Hepatocyte (in vitro differentiated cells): ENCODE results near the gene WDR12. TPM values are rescaled to one million over a fixed set of nuclear protein-coding genes. Genes with fewer than 3 reads are reported as not detected.

ENCODE experiments used
- DNase-seq: peaks from one replicate; pipeline ENCODE4 v3.0.0-alpha.2; 2016; ENCODE audit warnings: low spot score
- H2AFZ ChIP-seq: fragments of 200-600 bp; sonication (generic); 2 replicates; pipeline ENCODE4 v1.6.0; 2016; ENCODE audit warnings: antibody characterized with exemption, mild to moderate bottlenecking
- H3K27ac ChIP-seq: fragments of 200-600 bp; sonication (generic); 2 replicates; pipeline ENCODE4 v1.5.1; 2016; ENCODE audit warnings: mild to moderate bottlenecking
- H3K27me3 ChIP-seq: fragments of 200-600 bp; sonication (generic); 2 replicates; pipeline ENCODE4 v1.6.1; 2016
- H3K36me3 ChIP-seq: fragments of 200-600 bp; sonication (generic); replicated peaks from 2 replicates; pipeline ENCODE4 v1.5.1; 2016; ENCODE audit warnings: low read depth; ENCODE audit not compliant: insufficient read depth
- H3K4me1 ChIP-seq: fragments of 200-600 bp; sonication (generic); 2 replicates; pipeline ENCODE4 v1.5.1; 2016; ENCODE audit warnings: mild to moderate bottlenecking, moderate library complexity; ENCODE audit not compliant: insufficient read depth
- H3K4me2 ChIP-seq: fragments of 200-600 bp; sonication (generic); 2 replicates; pipeline ENCODE4 v1.6.0; 2016
- H3K4me3 ChIP-seq: fragments of 200-600 bp; sonication (generic); 2 replicates; pipeline ENCODE4 v1.5.1; 2016; ENCODE audit warnings: mild to moderate bottlenecking
- H3K79me2 ChIP-seq: fragments of 200-600 bp; sonication (generic); 2 replicates; pipeline ENCODE4 v1.6.0; 2017; ENCODE audit warnings: mild to moderate bottlenecking
- H3K9me2 ChIP-seq: fragments of 200-600 bp; sonication (generic); replicated peaks from 2 replicates; pipeline ENCODE4 v1.6.0; 2017; ENCODE audit warnings: mild to moderate bottlenecking; ENCODE audit not compliant: insufficient read depth
- H3K9me3 ChIP-seq: fragments of 200-600 bp; sonication (generic); 2 replicates; pipeline ENCODE4 v1.5.1; 2016; ENCODE audit warnings: low read depth, mild to moderate bottlenecking
- H4K20me1 ChIP-seq: fragments of 200-600 bp; sonication (generic); 2 replicates; pipeline ENCODE4 v1.6.0; 2016; ENCODE audit warnings: mild to moderate bottlenecking; ENCODE audit not compliant: insufficient read depth, poor library complexity, severe bottlenecking
- EZH2 ChIP-seq: fragments of 200-600 bp; sonication (generic); IDR thresholded peaks from 2 replicates; pipeline ENCODE4 v1.6.1; 2016; ENCODE audit warnings: antibody characterized with exemption, mild to moderate bottlenecking, borderline replicate concordance
- EZH2phosphoT487 ChIP-seq: fragments of 200-600 bp; sonication (generic); IDR thresholded peaks from one replicate; pipeline ENCODE4 v1.6.1; 2018; ENCODE audit warnings: antibody characterized with exemption, mild to moderate bottlenecking, low read depth, moderate library complexity; ENCODE audit not compliant: unreplicated experiment, severe bottlenecking
- WGBS: methylation state at CpG from one replicate; pipeline ENCODE4 v1.1.6; 2016; ENCODE audit warnings: low lambda C conversion rate; ENCODE audit errors: missing lambda C conversion rate; 5-methylcytosine and 5-hydroxymethylcytosine counted together
- polyA plus RNA-seq: library from polyadenylated mRNA; unstranded; fragments of >200 nt; fragmentation: Nextera tagmentation; extraction: Ambion mirVana; gene quantifications from 2 replicates; pipeline ENCODE4 v1.2.1, GENCODE V29; 2016
- total RNA-seq: library from RNA; depleted of rRNA; stranded (reverse); fragments of >200 nt; gene quantifications from 2 replicates; pipeline ENCODE4 v1.2.3, GENCODE V29; 2014
- TF ChIP-seq, protein P1 (sequence below): fragments of 200-600 bp; sonication (generic); IDR thresholded peaks from 2 replicates; pipeline ENCODE4 v1.5.1; 2016; ENCODE audit warnings: antibody characterized with exemption, mild to moderate bottlenecking; ENCODE audit not compliant: poor library complexity

Gene WDR12
- total and polyA plus RNA-seq, 2 experiments from 2014 or later: 29.4 to 52.0 TPM

GRCh38 chr2:202847693-202848524 lies 63.6 kb downstream of the WDR12 start:
- no peaks in the 10 kb centered on the region for H3K9me2 ChIP-seq
- H3K27me3 ChIP-seq: no peaks in the 10 kb centered on the region
- H4K20me1 ChIP-seq: no peaks in the 10 kb centered on the region
- H3K9me3 ChIP-seq: no peaks in the 10 kb centered on the region
- H2AFZ ChIP-seq: no peak overlapping the region
- no peak for DNase-seq
- 94% methylated on average over 9 of the region's 9 CpGs for WGBS
- no peaks in the 10 kb centered on the region for H3K36me3 ChIP-seq
- H3K4me2 ChIP-seq: no peak overlapping the region
- no peaks in the 10 kb centered on the region for H3K79me2 ChIP-seq
- no peak overlapping the region for H3K4me3 ChIP-seq
- TF ChIP-seq, protein P1, sequence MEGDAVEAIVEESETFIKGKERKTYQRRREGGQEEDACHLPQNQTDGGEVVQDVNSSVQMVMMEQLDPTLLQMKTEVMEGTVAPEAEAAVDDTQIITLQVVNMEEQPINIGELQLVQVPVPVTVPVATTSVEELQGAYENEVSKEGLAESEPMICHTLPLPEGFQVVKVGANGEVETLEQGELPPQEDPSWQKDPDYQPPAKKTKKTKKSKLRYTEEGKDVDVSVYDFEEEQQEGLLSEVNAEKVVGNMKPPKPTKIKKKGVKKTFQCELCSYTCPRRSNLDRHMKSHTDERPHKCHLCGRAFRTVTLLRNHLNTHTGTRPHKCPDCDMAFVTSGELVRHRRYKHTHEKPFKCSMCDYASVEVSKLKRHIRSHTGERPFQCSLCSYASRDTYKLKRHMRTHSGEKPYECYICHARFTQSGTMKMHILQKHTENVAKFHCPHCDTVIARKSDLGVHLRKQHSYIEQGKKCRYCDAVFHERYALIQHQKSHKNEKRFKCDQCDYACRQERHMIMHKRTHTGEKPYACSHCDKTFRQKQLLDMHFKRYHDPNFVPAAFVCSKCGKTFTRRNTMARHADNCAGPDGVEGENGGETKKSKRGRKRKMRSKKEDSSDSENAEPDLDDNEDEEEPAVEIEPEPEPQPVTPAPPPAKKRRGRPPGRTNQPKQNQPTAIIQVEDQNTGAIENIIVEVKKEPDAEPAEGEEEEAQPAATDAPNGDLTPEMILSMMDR: no peak
- no peak for TF ChIP-seq EZH2phosphoT487
- TF ChIP-seq EZH2: no peak
- H3K4me1 ChIP-seq: no peaks in the 10 kb centered on the region
- H3K27ac ChIP-seq: no peak overlapping the region

DNA sequence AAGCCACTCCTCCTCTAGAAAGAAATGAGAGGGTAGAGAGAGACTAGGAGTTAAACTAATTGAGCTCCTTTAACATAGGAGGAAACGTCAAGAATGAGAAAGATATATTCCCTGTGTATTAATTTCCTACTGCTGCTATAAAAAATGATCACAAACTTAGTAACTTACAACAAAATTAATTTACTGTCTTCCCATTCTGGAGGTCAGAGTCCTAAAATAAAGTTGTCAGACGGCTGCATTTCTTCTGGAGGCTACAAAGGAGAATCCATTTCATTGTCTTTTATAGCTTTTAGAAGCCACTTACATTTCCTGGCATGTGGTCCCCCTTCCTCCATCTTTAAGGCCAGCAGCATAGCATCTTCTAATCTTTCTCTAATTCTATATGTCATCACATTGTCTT lies 66.8 kb downstream of the WDR12 start:
- no peak overlapping the region for H3K27ac ChIP-seq
- no peaks in the 10 kb centered on the region for H3K79me2 ChIP-seq
- H2AFZ ChIP-seq: no peak overlapping the region
- no peaks in the 10 kb centered on the region for H3K4me1 ChIP-seq
- H3K4me3 ChIP-seq: no peak overlapping the region
- 84% methylated on average over 2 of the region's 2 CpGs for WGBS
- no peak for DNase-seq
- no peaks in the 10 kb centered on the region for H3K9me2 ChIP-seq
- H3K4me2 ChIP-seq: no peak overlapping the region
- H3K9me3 ChIP-seq: peaks cover 4% of the 10 kb centered on the region
- no peaks in the 10 kb centered on the region for H4K20me1 ChIP-seq
- no peaks in the 10 kb centered on the region for H3K36me3 ChIP-seq
- H3K27me3 ChIP-seq: no peaks in the 10 kb centered on the region
- TF ChIP-seq EZH2phosphoT487 (no peak), EZH2 (no peak)
- TF ChIP-seq, protein P1: no peak

DNA sequence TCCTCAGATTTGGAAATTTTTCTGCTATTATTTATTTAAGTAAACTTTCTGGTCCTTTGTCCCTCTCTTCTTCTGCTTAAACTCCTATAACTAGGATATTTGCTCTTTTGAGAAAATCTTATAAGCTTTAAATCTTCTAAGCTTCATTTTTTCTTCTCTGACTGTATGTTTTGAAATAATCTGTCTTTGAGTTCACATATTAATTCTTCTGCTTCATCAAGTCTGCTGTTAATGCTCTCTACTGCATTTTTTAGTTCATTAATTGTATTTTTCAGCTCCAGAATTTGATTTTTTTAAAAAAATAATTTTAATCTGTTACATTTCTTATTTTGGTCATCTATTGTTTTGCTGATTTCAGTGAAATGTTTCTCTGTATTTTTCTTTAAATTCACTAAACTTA lies 68.8 kb downstream of the WDR12 start:
- no peaks in the 10 kb centered on the region for H3K27me3 ChIP-seq
- no peaks in the 10 kb centered on the region for H3K36me3 ChIP-seq
- H2AFZ ChIP-seq: no peak overlapping the region
- no peak for DNase-seq
- H3K27ac ChIP-seq: no peak overlapping the region
- peaks cover 4% of the 10 kb centered on the region for H3K9me3 ChIP-seq
- no peak overlapping the region for H3K4me3 ChIP-seq
- TF ChIP-seq EZH2phosphoT487: no peak
- TF ChIP-seq, protein P1: no peak
- no peak for TF ChIP-seq EZH2
- H4K20me1 ChIP-seq: no peaks in the 10 kb centered on the region
- no peaks in the 10 kb centered on the region for H3K79me2 ChIP-seq
- no peaks in the 10 kb centered on the region for H3K4me1 ChIP-seq
- H3K4me2 ChIP-seq: no peak overlapping the region
- H3K9me2 ChIP-seq: no peaks in the 10 kb centered on the region
